Purkinje cell (primary cell): Measurements from ENCODE around the gene FAM83D. TPM values are rescaled to one million over a fixed set of nuclear protein-coding genes. Genes with fewer than 3 reads are reported as not detected.

Experiments used
- polyA plus RNA-seq: library from polyadenylated mRNA; unstranded; fragments of >200 nt; fragmentation: Nextera tagmentation; gene quantifications from 2 replicates; pipeline ENCODE4 v1.2.1, GENCODE V29; 2014

FAM83D gene, protein sequence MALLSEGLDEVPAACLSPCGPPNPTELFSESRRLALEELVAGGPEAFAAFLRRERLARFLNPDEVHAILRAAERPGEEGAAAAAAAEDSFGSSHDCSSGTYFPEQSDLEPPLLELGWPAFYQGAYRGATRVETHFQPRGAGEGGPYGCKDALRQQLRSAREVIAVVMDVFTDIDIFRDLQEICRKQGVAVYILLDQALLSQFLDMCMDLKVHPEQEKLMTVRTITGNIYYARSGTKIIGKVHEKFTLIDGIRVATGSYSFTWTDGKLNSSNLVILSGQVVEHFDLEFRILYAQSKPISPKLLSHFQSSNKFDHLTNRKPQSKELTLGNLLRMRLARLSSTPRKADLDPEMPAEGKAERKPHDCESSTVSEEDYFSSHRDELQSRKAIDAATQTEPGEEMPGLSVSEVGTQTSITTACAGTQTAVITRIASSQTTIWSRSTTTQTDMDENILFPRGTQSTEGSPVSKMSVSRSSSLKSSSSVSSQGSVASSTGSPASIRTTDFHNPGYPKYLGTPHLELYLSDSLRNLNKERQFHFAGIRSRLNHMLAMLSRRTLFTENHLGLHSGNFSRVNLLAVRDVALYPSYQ
- 11.3 and 14.7 TPM in 2 replicates for polyA plus RNA-seq

DNA sequence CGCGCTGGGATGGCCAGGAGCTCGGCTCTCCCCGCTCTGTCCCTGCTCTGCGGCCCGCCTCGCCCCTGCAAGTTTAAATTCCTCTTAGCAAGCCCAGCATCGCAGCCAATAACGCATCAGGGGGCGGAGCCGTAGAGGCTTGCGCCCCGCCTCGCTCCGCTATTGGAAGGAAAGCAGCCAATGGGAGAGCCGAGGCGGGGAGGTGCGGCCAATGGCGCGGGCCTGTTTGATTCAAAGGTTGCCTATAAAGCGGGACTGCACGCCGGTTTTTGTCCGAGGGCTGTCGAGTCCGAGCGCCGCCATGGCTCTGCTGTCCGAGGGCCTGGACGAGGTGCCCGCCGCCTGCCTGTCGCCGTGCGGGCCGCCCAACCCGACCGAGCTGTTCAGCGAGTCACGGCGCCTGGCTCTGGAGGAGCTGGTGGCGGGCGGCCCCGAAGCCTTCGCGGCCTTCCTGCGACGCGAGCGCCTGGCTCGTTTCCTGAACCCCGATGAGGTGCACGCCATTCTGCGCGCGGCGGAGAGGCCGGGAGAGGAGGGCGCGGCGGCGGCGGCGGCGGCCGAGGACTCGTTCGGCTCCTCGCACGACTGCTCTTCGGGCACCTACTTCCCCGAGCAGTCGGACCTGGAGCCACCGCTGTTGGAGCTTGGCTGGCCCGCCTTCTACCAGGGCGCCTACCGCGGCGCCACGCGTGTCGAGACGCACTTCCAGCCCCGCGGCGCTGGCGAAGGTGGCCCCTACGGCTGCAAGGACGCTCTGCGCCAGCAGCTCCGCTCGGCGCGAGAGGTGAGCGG lies at the start of gene FAM83D:
FAM83D (plus strand) TSS at position 276 of the 792 bp plus-strand sequence; CDS start at position 302, 26 bp downstream.

GRCh38 chr20:38962044-38962927 lies 36.1 kb downstream of the FAM83D start, which contains the start of gene DHX35:
DHX35 (plus strand) TSS chr20:38962344; CDS start chr20:38962368, 24 bp downstream.

Other genes with a start within 250 kb of the FAM83D start
- 15.8 and 29.4 TPM in 2 replicates for gene SLC32A1, start 201.9 kb upstream of the FAM83D start, polyA plus RNA-seq
- gene ACTR5, start 178.0 kb upstream of the FAM83D start, polyA plus RNA-seq = 2.1 TPM in 1 of 2 replicates, not detected in the other
- gene PPP1R16B, start 120.7 kb upstream of the FAM83D start, polyA plus RNA-seq = 5.2 and 7.0 TPM in 2 replicates
- 2.9 and 3.4 TPM in 2 replicates for gene DHX35, start 35.9 kb downstream of the FAM83D start, polyA plus RNA-seq